SH-SY5Y (cell line): ENCODE results near the gene LSM3.

Experiments used
- GATA2 ChIP-seq: IDR thresholded peaks from 2 replicates; pipeline ENCODE4 v1.6.1; 2011; ENCODE audit warnings: mild to moderate bottlenecking, low read depth, low read length
- GATA3 ChIP-seq: IDR thresholded peaks from 2 replicates; pipeline ENCODE4 v1.6.1; 2011; ENCODE audit warnings: low read depth, mild to moderate bottlenecking, low read length, moderate library complexity

LSM3 gene

DNA sequence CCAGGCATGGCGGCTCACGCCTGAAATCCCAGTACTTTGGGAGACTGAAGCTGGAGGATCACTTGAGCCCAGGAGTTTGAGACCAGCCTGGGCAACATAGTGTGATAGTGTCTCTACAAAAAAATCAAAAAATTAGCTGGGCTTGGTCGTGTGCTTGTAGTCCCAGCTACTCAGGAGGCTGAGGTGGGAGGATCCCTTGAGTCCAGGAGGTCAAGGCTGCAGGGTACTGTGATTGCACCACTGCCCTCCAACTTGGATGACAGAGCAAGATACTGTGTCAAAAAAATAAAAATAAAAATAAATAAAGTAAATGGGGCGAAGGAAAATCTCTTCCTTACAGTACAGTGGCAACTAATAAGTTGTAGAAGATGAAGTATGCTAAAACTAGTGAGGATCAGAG is 29.6 kb downstream of the LSM3 start:
- no peak for TF ChIP-seq GATA3
- TF ChIP-seq GATA2: no peak

DNA sequence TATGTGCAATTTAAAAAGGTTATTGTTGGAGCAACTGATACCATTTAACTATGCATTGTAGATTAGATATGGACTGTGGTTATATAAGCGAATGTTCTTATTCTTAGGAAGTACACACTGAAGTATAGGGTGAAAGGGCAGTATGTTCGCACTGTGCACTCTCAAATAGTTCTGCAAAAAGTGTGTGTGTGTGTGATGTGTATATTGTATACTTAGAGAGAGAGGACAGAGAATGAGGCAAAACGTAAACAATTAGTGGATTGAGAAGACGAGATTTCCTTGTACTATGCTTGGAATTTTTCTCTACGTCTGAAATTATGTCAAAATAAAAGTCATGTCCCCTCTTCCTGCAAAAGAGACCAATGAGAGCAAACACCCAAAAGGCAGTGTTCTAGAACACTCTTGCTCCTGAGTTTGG is 30.4 kb downstream of the LSM3 start:
- TF ChIP-seq GATA2 (no peak), GATA3 (no peak)

DNA sequence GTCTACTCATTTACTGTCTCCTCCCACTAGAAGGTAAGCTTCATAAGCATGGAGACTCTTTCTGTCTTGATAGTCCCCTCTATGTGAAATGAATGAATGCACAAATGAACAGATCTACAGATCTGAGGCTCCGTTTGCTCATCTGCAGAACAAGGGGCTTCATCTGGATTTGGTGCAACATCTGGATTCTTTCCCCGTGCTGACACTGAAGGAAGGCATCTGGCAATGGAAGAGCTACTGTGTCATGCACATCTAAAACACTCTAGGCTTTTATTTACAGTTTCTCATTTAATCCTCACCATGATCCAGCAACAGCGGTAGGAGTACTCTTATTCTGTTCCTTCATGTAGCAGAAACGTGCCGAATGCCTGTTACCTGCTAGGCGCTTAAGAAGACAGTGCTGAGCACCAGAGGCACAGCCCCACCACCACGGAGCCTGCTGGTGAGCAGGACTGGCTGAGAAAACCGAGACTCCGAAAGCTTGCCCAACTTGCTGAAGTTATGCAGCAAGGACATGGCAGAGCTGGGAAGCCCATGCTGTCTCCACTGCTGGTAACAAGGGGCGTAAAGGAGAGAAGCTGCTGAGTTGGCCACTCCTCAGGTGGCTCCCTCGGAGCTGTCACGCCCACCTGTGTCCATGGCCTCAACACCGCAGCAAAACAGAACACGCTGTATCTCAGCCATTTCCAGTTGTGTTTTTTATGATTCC is 31.1 kb downstream of the LSM3 start:
- TF ChIP-seq GATA2: no peak
- TF ChIP-seq GATA3: no peak

DNA sequence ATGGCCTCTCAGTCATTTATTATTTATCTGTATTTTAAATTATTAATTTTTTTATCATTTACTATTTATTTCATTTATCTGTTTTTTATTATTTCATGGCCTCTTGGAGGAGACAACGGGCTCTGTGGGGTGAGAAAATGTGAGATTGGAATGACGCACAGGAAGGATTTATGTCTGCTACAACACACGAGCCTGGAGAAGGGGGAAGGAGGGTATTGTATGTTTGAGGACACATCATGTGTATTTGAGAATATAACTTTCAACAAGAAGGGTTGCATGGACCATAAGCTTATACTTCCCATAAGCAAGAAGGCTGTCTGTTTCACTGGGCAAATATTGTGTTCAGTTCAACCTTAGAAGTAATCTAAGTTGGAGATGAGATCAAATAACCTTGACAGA is 31.7 kb downstream of the LSM3 start:
- no peak for TF ChIP-seq GATA2
- TF ChIP-seq GATA3: no peak

DNA sequence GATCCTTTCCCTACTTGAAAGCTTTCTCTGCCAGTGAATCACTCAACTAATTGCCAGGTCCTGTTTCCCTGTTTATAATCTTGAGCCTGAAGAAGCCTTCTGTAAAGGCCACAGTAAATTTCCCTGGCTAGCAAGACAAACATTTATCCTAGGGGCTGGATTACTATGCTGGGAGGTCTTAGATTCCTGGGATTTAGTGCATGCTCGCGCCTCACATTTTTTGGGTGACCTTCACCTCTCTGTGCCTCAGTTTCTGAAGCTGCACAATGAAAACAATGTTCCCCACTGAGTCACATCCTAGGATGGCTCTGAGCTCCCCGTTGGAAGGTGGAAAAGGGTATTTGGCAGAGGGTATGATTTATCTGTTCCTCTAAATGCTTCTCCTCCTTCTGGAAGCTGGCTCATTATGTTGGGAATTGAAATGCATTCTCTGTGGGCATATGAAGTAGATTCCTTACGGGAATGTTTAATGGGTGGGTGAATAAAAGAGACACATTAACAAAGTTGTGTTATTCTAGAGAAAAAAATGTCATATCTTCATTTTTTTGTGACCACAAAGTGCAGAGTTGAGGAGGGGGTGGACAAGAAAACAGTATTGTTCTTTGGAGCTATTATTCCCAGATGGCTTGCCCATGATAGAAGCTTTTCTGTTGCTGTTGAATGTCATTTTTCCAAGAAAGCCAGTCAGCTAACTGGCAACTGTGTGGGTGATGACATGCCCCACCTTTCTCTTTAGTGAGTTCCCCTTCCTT is 32.4 kb downstream of the LSM3 start:
- TF ChIP-seq GATA2 (no peak), GATA3 (no peak)

DNA sequence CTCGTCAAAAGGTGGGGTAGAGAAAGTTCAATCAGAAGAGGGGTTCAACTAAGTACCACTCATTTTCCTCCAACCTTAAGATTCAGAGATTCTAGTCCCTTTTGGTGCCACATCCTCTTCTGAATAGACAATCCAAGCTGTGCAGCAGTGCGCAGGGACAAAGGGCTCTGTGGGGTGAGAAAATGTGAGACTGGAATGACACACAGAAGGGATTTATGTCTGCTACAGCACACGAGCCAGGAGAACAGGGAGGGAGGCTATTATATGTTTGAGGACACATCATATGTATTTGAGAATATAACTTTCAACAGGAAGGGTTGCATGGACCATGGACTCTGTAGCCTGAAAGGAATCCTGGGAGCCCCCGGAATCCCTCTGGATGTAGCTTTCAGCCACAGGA is 33.0 kb downstream of the LSM3 start:
- no peak for TF ChIP-seq GATA2
- TF ChIP-seq GATA3: no peak

DNA sequence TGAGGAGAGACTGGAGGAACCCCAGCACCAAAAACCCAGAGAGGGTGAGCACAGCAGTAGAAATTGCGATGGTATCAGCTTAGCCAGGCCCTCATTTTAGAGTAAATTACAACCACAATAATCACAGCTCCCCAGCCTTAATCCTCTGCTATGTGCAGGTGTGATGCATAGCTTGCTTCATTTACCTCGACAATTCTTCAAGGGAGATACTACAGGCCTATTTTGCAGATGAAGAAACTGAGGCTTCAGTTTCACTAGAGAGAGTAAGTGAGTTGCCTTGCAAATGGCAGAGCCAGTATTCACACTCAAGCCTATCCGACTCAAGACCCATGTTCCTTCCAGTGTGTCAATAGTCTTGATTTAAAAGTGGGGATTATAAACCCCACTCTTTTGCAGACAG is 33.4 kb downstream of the LSM3 start:
- TF ChIP-seq GATA2 (no peak), GATA3 (no peak)

DNA sequence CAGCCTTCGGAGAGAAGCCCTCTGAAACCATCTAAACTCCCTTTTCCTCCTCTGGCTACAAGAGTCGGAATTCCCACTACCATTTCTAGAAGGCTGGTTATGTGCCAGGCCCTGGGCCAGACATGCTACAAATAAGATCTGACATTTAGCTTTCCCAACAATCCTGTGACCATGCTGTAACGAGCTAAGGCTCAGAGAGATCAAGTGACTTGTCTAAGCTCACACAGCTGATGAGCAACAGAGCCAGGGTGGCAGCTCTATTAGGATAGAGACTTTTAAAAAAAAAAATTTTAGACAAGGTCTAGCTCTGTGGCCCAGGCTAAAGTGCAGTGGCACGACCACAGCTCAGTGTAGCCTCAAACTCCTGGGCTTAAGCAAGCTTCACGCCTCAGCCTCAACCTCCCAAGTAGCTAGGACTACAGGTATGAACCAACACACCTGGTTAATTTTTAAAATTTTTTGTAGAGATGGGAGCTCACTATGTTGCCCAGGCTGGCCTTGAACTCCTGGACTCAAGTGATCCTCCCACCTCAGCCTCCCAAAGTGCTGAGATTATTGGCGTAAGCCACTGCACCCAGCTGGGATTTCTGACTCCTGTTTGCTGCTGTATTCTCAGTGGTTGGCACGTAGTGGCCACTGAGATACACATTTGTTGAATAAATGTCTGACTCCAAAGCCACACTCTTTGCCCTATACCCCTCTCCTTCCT is 34.6 kb downstream of the LSM3 start:
- TF ChIP-seq GATA3 (no peak), GATA2 (no peak)

DNA sequence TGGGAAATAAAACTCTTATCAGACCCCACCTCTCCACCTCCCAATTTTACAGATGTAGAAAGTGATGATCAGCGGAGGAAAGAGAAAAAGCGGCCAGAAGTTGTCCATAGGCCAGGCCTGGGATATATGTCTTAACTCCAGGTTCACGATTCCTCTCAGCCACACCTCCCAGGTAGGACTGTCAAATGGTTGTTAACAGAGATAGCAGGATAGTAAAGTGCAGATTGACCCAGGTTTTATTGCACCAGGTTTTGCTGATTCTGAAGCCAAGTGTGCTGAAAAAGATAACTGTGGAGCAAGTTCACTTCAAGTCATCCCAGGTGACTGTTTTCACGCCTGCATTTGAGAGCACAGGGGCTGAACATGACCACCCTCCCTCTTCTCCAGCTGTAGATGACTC is 36.1 kb downstream of the LSM3 start:
- TF ChIP-seq GATA3 (no peak), GATA2 (no peak)

DNA sequence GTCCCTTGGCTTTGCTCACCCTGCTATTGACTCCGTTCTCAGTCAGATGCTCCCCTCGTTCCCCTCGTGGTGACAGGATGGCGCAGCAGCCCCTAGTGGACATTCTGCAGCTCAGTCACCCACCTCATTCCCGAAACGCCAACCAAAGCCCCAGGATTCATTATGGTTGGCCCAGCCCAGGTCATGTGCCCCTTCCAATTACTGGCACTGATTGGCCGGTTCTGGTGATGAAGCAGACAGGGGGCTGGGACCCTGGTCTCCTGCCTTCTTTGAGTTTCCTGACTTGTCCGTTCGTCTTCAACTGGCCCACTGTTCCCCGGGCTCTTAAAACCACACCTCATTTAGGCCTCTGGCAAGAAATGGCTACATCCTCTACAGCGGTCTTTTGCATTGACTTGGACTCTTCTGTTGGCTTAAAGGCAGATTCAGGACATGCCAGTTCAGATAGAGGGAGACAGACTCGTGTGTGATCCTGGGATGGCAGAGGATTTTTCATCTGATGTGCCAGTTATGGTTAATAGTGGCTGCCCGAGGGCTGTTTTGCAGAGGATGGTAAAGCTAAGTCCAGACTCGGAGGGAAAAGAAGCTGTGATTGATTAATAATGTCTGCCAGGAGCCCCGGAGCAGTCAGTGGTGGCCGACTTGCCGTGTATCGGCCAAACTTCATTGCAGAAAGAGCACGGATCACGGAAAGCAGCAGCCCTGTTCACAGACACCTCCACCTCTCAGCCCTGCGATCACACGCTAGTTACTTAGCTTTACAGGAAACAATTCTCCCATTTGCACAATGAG is 37.8 kb downstream of the LSM3 start:
- no peak for TF ChIP-seq GATA3
- TF ChIP-seq GATA2: no peak

DNA sequence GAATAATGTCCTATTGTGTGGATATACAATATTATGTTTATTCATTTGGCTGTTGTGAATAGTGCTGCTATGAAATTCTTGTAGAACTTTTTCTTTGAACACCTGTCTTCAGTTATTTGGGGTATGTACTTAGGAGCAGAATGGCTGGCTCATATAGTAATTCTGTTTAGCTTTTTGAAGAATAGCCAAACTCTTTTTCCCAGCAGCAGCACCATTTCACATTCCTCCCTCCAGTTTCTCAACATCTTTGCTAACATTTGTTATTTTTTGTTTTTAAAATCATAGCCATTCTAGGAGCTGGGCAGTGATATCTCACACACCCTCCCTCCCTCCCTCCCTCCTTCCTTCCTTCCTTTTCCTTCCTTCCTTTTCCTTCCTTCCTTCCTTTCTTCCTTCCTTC is 39.7 kb downstream of the LSM3 start:
- TF ChIP-seq GATA2: no peak

DNA sequence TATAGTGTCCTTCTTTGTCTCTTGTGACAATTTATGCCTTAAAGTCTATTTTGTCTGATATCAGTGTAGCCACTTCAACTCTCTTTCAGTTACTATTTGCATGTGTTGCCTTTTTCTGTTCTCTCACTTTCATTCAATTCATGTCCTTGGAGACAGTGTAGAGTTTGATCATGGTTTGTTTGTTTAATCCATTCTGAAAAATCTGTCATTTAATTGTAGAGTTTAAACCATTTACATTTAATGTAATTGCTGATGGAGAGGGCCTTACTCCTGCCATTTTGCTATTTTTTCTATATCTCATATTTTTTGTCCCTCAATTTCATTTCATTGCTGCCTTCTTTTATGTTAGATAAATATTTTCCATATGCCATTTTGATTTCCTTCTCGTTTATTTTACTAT is 42.3 kb downstream of the LSM3 start:
- TF ChIP-seq GATA2 (no peak), GATA3 (no peak)

DNA sequence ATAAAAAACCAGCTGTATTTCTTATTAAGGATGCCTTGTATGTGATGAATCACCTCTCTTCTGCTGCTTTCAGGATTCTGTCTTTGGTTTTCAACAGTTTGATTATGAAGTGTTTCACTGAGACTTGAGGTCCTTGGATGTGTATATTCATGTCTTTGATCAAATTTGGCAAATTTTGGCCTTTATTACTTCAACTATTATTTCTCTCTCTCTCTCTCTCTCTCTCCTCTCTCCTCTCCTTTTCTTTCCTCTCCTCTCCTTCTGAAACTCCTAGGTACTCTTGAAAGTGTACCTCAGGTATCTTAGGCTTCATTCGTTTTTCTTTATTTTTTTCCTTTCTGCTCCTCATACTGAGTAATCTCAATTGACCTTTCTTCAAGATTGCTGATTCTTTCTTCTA is 43.3 kb downstream of the LSM3 start:
- no peak for TF ChIP-seq GATA2
- no peak for TF ChIP-seq GATA3

DNA sequence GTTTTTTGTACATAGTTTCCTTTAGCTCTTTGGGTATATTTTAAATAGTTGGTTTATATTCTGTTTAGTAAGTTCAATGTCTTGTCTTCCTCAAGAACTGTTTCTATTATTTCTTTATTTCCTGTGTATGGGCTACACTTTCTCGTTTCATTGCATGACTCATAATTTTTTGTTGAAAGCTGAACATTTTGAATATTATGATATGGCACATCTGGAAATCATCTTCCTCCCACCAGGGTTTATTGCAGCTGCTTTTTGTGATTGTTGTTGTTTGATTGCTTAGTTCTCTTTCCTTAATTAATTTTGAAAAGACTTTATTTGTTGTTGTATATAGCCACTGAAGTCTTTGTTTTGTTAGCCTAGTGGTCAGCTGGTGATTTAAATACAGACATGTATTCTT is 43.8 kb downstream of the LSM3 start:
- TF ChIP-seq GATA2 (no peak), GATA3 (no peak)
